ENCODE data around the gene RPE.

DNA sequence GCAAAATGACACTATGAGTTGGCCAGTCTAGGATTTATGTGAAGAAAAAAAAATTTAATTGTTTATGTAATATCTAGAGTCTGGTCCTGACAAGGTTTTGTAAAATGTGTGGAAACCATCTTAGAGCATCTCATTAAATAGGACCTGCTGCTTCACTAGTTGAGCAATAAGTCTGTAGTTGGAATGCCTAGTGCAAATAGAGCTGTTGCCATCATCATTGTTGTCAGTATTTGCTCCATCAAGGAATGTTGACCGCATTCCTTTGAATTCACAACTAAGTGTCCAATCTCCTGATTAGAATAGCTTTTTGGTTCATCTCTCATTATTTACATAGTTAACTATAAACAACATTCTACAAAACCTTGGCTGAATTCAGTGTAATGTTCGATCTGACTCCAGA is 32.2 kb upstream of the RPE start:
- TF ChIP-seq CTCF (IDR thresholded peaks at IDR 0.05; ENCODE audit: poor library complexity, severe bottlenecking) (no peak), POLR2AphosphoS5 (IDR thresholded peaks at IDR 0.05) (no peak), EZH2 (IDR thresholded peaks at IDR 0.05; ENCODE audit: borderline replicate concordance, insufficient read depth, low read length, poor library complexity, severe bottlenecking) (no peak), RAD21 (conservative IDR thresholded peaks at IDR 0.05) (no peak), SMC3 (conservative IDR thresholded peaks at IDR 0.05; ENCODE audit: poor library complexity) (no peak)
- TF ChIP-seq, protein P1, sequence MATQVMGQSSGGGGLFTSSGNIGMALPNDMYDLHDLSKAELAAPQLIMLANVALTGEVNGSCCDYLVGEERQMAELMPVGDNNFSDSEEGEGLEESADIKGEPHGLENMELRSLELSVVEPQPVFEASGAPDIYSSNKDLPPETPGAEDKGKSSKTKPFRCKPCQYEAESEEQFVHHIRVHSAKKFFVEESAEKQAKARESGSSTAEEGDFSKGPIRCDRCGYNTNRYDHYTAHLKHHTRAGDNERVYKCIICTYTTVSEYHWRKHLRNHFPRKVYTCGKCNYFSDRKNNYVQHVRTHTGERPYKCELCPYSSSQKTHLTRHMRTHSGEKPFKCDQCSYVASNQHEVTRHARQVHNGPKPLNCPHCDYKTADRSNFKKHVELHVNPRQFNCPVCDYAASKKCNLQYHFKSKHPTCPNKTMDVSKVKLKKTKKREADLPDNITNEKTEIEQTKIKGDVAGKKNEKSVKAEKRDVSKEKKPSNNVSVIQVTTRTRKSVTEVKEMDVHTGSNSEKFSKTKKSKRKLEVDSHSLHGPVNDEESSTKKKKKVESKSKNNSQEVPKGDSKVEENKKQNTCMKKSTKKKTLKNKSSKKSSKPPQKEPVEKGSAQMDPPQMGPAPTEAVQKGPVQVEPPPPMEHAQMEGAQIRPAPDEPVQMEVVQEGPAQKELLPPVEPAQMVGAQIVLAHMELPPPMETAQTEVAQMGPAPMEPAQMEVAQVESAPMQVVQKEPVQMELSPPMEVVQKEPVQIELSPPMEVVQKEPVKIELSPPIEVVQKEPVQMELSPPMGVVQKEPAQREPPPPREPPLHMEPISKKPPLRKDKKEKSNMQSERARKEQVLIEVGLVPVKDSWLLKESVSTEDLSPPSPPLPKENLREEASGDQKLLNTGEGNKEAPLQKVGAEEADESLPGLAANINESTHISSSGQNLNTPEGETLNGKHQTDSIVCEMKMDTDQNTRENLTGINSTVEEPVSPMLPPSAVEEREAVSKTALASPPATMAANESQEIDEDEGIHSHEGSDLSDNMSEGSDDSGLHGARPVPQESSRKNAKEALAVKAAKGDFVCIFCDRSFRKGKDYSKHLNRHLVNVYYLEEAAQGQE (IDR thresholded peaks at IDR 0.05; ENCODE audit: borderline replicate concordance): no peak
